Measurements from ENCODE around the gene PRR12. TPM values are rescaled to one million over a fixed set of nuclear protein-coding genes. Genes with fewer than 3 reads are reported as not detected.

The PRR12 gene
- polyA plus RNA-seq, 1 experiment: 0.36 TPM

DNA sequence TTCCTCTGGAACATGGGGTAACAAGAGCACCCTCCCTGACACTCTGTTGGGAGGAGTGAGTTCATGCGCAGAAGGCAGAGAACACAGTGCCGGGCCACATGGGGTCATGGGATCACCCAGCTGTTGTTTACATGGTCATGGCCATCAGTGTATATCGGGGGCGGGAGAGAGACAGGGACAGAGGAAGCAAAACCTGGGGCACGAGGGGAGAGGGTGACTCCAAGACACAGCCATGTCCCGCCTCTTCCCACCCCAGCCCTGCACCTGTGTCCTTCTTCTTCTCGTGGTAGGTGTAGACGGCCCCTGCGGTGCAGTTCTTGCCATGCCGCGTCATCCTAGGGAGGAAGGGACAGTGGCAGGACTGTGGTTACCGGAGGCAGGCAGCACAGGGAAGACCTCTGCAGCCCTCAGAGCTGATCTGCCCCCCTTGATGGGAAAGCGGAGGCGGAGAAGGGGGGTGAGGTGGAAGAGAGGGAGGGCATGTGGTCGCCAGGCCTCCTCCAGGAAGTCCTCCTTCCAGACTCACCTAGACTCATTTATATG, 30.6 kb upstream of the PRR12 start:
- TF ChIP-seq, protein P1, sequence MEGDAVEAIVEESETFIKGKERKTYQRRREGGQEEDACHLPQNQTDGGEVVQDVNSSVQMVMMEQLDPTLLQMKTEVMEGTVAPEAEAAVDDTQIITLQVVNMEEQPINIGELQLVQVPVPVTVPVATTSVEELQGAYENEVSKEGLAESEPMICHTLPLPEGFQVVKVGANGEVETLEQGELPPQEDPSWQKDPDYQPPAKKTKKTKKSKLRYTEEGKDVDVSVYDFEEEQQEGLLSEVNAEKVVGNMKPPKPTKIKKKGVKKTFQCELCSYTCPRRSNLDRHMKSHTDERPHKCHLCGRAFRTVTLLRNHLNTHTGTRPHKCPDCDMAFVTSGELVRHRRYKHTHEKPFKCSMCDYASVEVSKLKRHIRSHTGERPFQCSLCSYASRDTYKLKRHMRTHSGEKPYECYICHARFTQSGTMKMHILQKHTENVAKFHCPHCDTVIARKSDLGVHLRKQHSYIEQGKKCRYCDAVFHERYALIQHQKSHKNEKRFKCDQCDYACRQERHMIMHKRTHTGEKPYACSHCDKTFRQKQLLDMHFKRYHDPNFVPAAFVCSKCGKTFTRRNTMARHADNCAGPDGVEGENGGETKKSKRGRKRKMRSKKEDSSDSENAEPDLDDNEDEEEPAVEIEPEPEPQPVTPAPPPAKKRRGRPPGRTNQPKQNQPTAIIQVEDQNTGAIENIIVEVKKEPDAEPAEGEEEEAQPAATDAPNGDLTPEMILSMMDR (IDR thresholded peaks at IDR 0.05; ENCODE audit: low read depth, low read length): no peak
- no peak for DNase-seq (ENCODE audit: low read depth, low spot score)

DNA sequence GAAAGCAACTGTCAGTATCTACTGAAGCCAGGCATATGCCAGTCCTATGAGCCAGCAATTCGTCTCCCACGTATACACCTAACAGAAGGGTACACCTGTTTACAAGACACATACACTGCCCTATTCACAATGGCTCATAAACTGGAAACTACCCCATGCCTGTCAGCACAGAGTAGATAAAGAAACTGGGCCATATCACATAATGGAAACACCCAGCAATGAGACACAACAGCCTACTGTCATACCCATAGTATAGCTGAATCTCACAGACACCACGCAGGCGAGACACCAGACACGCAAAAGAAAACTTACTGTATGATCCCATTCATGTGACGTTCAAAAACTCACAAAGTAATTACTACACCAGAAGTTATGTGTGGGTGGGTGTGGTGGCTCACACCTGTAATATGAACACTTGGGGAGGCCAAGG, 26.4 kb upstream of the PRR12 start:
- ChIA-PET POLR2A (interaction anchor here (0.7 kb wide), 1 partner anchor 109 kb away, joined by 4 read pairs; no protein-coding TSS in a partner anchor), CTCF (interaction anchor here (0.6 kb wide), 1 partner anchor 47 kb away, joined by 4 read pairs; no protein-coding TSS in a partner anchor)
- Histone ChIP-seq H3K27ac (ENCODE audit: low read depth, low read length) (no peak overlapping the region), H3K27me3 (ENCODE audit: control insufficient read depth, insufficient read depth, low read length) (no peaks in the 10 kb centered on the region), H3K4me3 (ENCODE audit: low read depth, low read length) (no peak overlapping the region), H3K9me3 (ENCODE audit: control insufficient read depth, insufficient read depth, low read length) (no peaks in the 10 kb centered on the region)
- TF ChIP-seq, protein P1 (IDR thresholded peaks at IDR 0.05; ENCODE audit: low read depth, low read length): no peak
- no peak for DNase-seq (ENCODE audit: low read depth, low spot score)

More for the DNA sequence above, 30.6 kb upstream of the PRR12 start:
- peaks cover 10% of the 10 kb centered on the region; the same call in 1 of the 2 replicates for H3K9me3 ChIP-seq (ENCODE audit: control insufficient read depth, insufficient read depth, low read length)
- CTCF ChIA-PET: interaction anchor here (0.6 to 5.8 kb wide), 4 partner anchors 10 to 49 kb away, joined by 6 to 75 read pairs (median 14); no protein-coding TSS in a partner anchor
- POLR2A ChIA-PET: interaction anchor here (0.5 to 1.0 kb wide), 2 partner anchors 19 to 106 kb away, joined by 3 to 7 read pairs; no protein-coding TSS in a partner anchor
- H3K27me3 ChIP-seq (ENCODE audit: control insufficient read depth, insufficient read depth, low read length): no peaks in the 10 kb centered on the region
- H3K4me3 ChIP-seq (ENCODE audit: low read depth, low read length): no peak overlapping the region
- no peak overlapping the region for H3K27ac ChIP-seq (ENCODE audit: low read depth, low read length)

DNA sequence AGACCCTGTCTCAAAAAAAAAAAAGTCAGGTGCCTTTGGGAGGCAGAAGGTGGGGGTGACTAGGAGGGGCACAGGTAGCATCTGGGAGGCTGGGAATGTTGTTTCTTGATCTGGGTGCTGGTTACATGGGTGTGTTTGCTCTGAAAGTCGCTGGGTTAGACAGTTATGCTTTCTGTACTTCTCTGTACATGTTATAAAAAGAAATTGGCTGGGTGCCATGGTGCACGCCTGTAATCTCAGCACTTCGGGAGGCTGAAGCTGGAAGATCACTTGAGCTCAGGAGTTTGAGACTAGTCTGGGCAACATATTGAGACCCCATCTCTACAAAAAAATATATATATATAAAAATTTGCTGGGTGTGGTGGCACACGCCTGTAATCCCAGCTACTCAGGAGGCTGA, 25.7 kb upstream of the PRR12 start:
- POLR2A ChIA-PET: no interaction called here
- Histone ChIP-seq H3K4me3 (ENCODE audit: low read depth, low read length) (no peak overlapping the region), H3K27ac (ENCODE audit: low read depth, low read length) (no peak overlapping the region), H3K9me3 (ENCODE audit: control insufficient read depth, insufficient read depth, low read length) (no peaks in the 10 kb centered on the region), H3K27me3 (ENCODE audit: control insufficient read depth, insufficient read depth, low read length) (no peaks in the 10 kb centered on the region)
- TF ChIP-seq, protein P1 (IDR thresholded peaks at IDR 0.05; ENCODE audit: low read depth, low read length): no peak
- CTCF ChIA-PET: no interaction called here
- DNase-seq (ENCODE audit: low read depth, low spot score): no peak

DNA sequence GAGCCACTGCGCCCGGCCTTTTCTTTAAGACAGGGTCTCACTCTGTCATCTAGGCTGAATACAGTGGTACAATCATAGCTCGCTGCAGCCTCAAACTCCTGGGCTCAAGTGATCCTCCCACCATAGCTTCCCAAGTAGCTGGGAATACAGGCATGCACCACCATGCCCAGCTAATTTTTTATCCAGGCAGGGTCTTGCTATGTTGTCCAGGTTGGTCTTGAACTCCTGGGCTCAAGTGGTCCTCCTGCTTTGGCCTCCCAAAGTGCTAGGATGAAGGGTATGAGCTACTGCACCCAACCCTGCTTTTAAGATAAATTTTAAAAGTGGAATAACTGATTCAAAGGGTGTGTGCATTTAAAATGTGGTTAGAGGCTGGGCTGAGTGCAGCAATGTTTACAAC, 24.7 kb upstream of the PRR12 start:
- ChIA-PET POLR2A (no interaction called here), CTCF (interaction anchor here (0.6 to 0.7 kb wide), 2 partner anchors 19 to 101 kb away, joined by 3 to 5 read pairs; no protein-coding TSS in a partner anchor)
- H3K4me3 ChIP-seq (ENCODE audit: low read depth, low read length): no peak overlapping the region
- H3K27ac ChIP-seq (ENCODE audit: low read depth, low read length): no peak overlapping the region
- TF ChIP-seq, protein P1 (IDR thresholded peaks at IDR 0.05; ENCODE audit: low read depth, low read length): no peak
- no peaks in the 10 kb centered on the region for H3K9me3 ChIP-seq (ENCODE audit: control insufficient read depth, insufficient read depth, low read length)
- DNase-seq (ENCODE audit: low read depth, low spot score): no peak
- no peaks in the 10 kb centered on the region for H3K27me3 ChIP-seq (ENCODE audit: control insufficient read depth, insufficient read depth, low read length)

DNA sequence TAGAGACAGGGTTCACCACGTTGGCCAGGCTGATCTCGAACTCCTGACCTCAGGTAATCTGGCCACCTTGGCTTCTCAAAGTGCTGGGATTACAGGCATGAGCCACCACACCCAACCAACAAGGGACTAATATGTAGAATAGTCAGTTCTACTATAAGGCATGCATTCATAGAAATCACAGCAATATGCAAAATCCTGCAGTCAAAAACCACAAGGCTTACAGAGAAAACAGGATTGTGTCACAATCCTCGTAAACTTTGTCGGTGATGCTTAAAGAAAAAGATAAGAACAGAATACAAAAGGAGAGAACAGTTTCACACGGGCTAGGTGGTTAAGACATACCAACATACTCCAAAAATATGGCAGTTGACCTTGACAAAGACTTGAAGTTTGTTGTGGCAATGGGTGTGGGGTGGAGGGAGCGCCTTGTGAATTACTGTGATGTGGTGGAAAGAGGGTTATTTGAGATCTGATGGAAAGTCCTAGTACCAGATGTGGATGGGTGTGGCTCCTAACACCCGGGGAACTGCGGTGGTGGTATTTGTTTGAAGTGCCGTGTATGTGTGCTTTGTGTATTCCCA, 23.0 kb upstream of the PRR12 start:
- H3K9me3 ChIP-seq (ENCODE audit: control insufficient read depth, insufficient read depth, low read length): no peaks in the 10 kb centered on the region
- TF ChIP-seq, protein P1 (IDR thresholded peaks at IDR 0.05; ENCODE audit: low read depth, low read length): no peak
- POLR2A ChIA-PET: no interaction called here
- H3K27me3 ChIP-seq (ENCODE audit: control insufficient read depth, insufficient read depth, low read length): no peaks in the 10 kb centered on the region
- no peak for DNase-seq (ENCODE audit: low read depth, low spot score)
- no peak overlapping the region for H3K4me3 ChIP-seq (ENCODE audit: low read depth, low read length)
- CTCF ChIA-PET: no interaction called here
- H3K27ac ChIP-seq (ENCODE audit: low read depth, low read length): no peak overlapping the region

Measured in AG04450 (cell line).